ENCODE data around the gene NPFFR1. TPM values are rescaled to one million over a fixed set of nuclear protein-coding genes. Genes with fewer than 3 reads are reported as not detected.

The NPFFR1 gene
- total RNA-seq, 4 donors from 2014 or later, result not detected

- Histone ChIP-seq H3K27ac (replicated peaks in 1 of 4) (no peak overlapping the region), H3K27me3 (no peaks in the 10 kb centered on the region), H3K4me3 (no peak overlapping the region), H3K4me1 (peaks cover 0 to 7% (median 2%) of the 10 kb centered on the region in 4 donors), H3K36me3 (peaks cover 0 to 29% (median 9%) of the 10 kb centered on the region in 4 donors), H3K9me3 (no peaks in the 10 kb centered on the region)
- TF ChIP-seq POLR2A (IDR thresholded peaks at IDR 0.05; ENCODE audit: low read depth) (no peak), POLR2AphosphoS5 (IDR thresholded peaks at IDR 0.05) (no peak)
- WGBS, result 86% methylated on average over 5 of the region's 5 CpGs
- DNase-seq (ENCODE audit: extremely low spot score), result no peak
- intact Hi-C loops (cut with DNase I), result no loop called here
Measured at GRCh38 chr10:70321233-70321632, 37.4 kb upstream of the NPFFR1 start.

GRCh38 chr10:70320751-70321150, 36.9 kb upstream of the NPFFR1 start:
- peaks cover 0 to 7% (median 2%) of the 10 kb centered on the region in 4 donors for H3K4me1 ChIP-seq
- no peak overlapping the region for H3K4me3 ChIP-seq
- 81% methylated on average over 3 of the region's 5 CpGs for WGBS
- no peak for DNase-seq (ENCODE audit: extremely low spot score)
- H3K9me3 ChIP-seq, result no peaks in the 10 kb centered on the region
- no peak for TF ChIP-seq POLR2AphosphoS5 (IDR thresholded peaks at IDR 0.05)
- TF ChIP-seq POLR2A (IDR thresholded peaks at IDR 0.05; ENCODE audit: low read depth), result no peak
- no peak for TF ChIP-seq CTCF (IDR thresholded peaks at IDR 0.05)
- no peak for TF ChIP-seq EP300 (IDR thresholded peaks at IDR 0.05)
- intact Hi-C loops (cut with DNase I), result no loop called here
- H3K27me3 ChIP-seq, result no peaks in the 10 kb centered on the region
- H3K27ac ChIP-seq (replicated peaks in 1 of 4), result no peak overlapping the region
- peaks cover 0 to 30% (median 9%) of the 10 kb centered on the region in 4 donors for H3K36me3 ChIP-seq

GRCh38 chr10:70319824-70320223, 36.0 kb upstream of the NPFFR1 start:
- peaks cover 0 to 7% (median 2%) of the 10 kb centered on the region in 4 donors for H3K4me1 ChIP-seq
- H3K27ac ChIP-seq (replicated peaks in 1 of 4), result no peak overlapping the region
- 92% methylated on average over 5 of the region's 5 CpGs for WGBS
- H3K36me3 ChIP-seq, result peaks cover 0 to 33% (median 9%) of the 10 kb centered on the region in 4 donors
- H3K27me3 ChIP-seq, result no peaks in the 10 kb centered on the region
- intact Hi-C loops (cut with DNase I), result no loop called here
- no peaks in the 10 kb centered on the region for H3K9me3 ChIP-seq
- TF ChIP-seq EP300 (IDR thresholded peaks at IDR 0.05) (no peak), POLR2A (IDR thresholded peaks at IDR 0.05; ENCODE audit: low read depth) (no peak), CTCF (IDR thresholded peaks at IDR 0.05) (no peak), POLR2AphosphoS5 (IDR thresholded peaks at IDR 0.05) (no peak)
- H3K4me3 ChIP-seq, result no peak overlapping the region
- DNase-seq (ENCODE audit: extremely low spot score), result no peak

GRCh38 chr10:70319183-70319582, 35.4 kb upstream of the NPFFR1 start:
- no peaks in the 10 kb centered on the region for H3K9me3 ChIP-seq
- no peak overlapping the region for H3K27ac ChIP-seq (replicated peaks in 1 of 4)
- peaks cover 0 to 33% (median 9%) of the 10 kb centered on the region in 4 donors for H3K36me3 ChIP-seq
- no peak overlapping the region for H3K4me3 ChIP-seq
- intact Hi-C loops (cut with DNase I), result no loop called here
- DNase-seq (ENCODE audit: extremely low spot score), result no peak
- H3K4me1 ChIP-seq, result peaks cover 0 to 5% (median 2%) of the 10 kb centered on the region in 4 donors
- WGBS, result 84% methylated on average over 6 of the region's 6 CpGs
- TF ChIP-seq POLR2A (IDR thresholded peaks at IDR 0.05; ENCODE audit: low read depth) (no peak), EP300 (IDR thresholded peaks at IDR 0.05) (no peak), POLR2AphosphoS5 (IDR thresholded peaks at IDR 0.05) (no peak), CTCF (IDR thresholded peaks at IDR 0.05) (no peak)
- H3K27me3 ChIP-seq, result no peaks in the 10 kb centered on the region

GRCh38 chr10:70317943-70318318, 34.1 kb upstream of the NPFFR1 start:
- DNase-seq (ENCODE audit: extremely low spot score), result no peak

More at GRCh38 chr10:70317943-70318318, 34.1 kb upstream of the NPFFR1 start:
- TF ChIP-seq POLR2A (IDR thresholded peaks at IDR 0.05; ENCODE audit: low read depth) (no peak), POLR2AphosphoS5 (IDR thresholded peaks at IDR 0.05) (no peak), EP300 (IDR thresholded peaks at IDR 0.05) (no peak), CTCF (IDR thresholded peaks at IDR 0.05) (no peak)
- H3K4me3 ChIP-seq, result no peak overlapping the region
- intact Hi-C loops (cut with DNase I), result no loop called here
- peaks cover 0 to 6% (median 4%) of the 10 kb centered on the region in 4 donors for H3K4me1 ChIP-seq
- H3K27ac ChIP-seq (replicated peaks in 1 of 4), result no peak overlapping the region
- no peaks in the 10 kb centered on the region for H3K27me3 ChIP-seq
- WGBS, result 100% methylated on average over 3 of the region's 5 CpGs
- H3K36me3 ChIP-seq, result peaks cover 0 to 24% (median 5%) of the 10 kb centered on the region in 4 donors
- H3K9me3 ChIP-seq, result no peaks in the 10 kb centered on the region

Data from esophagus muscularis mucosa (tissue), 4 donors.